ENCODE results near the gene BCAR1. TPM values are rescaled to one million over a fixed set of nuclear protein-coding genes. Genes with fewer than 3 reads are reported as not detected.

BCAR1 gene
- total and polyA plus RNA-seq, 2 of the 13 experiments (the other 11 are each of a cell fraction or from before 2014, with no cell fraction given) = 48.1 to 51.7 TPM

DNA sequence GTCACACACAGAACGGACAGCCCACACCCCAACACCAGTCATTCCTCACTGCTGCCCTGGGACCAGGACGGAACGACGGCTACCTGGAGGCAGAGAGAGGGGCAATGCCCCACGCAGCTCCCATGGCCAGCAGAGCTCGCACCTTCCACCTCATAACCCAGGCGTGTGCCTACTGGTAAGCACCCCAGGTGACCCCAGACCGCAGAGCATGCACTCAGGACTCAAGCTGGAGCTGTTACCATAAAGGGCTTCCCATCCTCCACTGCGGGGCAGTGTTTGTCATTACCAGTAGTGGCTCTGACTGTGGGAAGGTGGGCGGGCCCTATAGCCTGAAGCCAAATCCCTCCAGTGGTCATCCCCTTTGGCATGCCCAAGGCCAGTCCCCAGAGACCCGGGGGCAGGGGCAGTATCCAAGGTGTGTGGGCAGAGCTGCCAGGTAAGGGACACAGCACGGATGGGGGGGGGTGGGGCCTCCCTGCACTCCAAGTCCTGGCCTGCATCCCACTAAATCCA is 4.7 kb upstream of the BCAR1 start:
- CTCF ChIA-PET (ENCODE audit: low intra/inter-chr PET ratio, low total read pairs) = interaction anchor here (0.8 kb wide), 1 partner anchor 129 kb away, joined by 3 read pairs; no protein-coding TSS in a partner anchor
- FAIRE-seq = peak; percentile 94
- DNase-seq (ENCODE audit: low spot score) = peak; percentile 88
- TF ChIP-seq, protein P1, sequence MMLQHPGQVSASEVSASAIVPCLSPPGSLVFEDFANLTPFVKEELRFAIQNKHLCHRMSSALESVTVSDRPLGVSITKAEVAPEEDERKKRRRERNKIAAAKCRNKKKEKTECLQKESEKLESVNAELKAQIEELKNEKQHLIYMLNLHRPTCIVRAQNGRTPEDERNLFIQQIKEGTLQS (CRISPR knock-in tag; IDR thresholded peaks at IDR 0.05) = no peak
- TF ChIP-seq, protein P2, sequence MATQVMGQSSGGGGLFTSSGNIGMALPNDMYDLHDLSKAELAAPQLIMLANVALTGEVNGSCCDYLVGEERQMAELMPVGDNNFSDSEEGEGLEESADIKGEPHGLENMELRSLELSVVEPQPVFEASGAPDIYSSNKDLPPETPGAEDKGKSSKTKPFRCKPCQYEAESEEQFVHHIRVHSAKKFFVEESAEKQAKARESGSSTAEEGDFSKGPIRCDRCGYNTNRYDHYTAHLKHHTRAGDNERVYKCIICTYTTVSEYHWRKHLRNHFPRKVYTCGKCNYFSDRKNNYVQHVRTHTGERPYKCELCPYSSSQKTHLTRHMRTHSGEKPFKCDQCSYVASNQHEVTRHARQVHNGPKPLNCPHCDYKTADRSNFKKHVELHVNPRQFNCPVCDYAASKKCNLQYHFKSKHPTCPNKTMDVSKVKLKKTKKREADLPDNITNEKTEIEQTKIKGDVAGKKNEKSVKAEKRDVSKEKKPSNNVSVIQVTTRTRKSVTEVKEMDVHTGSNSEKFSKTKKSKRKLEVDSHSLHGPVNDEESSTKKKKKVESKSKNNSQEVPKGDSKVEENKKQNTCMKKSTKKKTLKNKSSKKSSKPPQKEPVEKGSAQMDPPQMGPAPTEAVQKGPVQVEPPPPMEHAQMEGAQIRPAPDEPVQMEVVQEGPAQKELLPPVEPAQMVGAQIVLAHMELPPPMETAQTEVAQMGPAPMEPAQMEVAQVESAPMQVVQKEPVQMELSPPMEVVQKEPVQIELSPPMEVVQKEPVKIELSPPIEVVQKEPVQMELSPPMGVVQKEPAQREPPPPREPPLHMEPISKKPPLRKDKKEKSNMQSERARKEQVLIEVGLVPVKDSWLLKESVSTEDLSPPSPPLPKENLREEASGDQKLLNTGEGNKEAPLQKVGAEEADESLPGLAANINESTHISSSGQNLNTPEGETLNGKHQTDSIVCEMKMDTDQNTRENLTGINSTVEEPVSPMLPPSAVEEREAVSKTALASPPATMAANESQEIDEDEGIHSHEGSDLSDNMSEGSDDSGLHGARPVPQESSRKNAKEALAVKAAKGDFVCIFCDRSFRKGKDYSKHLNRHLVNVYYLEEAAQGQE (IDR thresholded peaks at IDR 0.05; ENCODE audit: borderline replicate concordance in 1 of 2, low read depth in 1 of 2, low read length in 2 of 2) = no peak
- TF ChIP-seq GATAD2A (CRISPR knock-in tag; IDR thresholded peaks at IDR 0.05) (peak; percentile 33; the same call in 1 of the 2 replicates), BHLHE40 (IDR thresholded peaks at IDR 0.05; ENCODE audit: low read length) (no peak), SRF (IDR thresholded peaks at IDR 0.05; ENCODE audit: low read depth, low read length) (peak; percentile 88), DNMT1 (CRISPR knock-in tag; IDR thresholded peaks at IDR 0.05) (no peak), ZNF441 (CRISPR knock-in tag; IDR thresholded peaks at IDR 0.05; ENCODE audit: borderline replicate concordance) (no peak), DNMT3B (CRISPR knock-in tag; conservative IDR thresholded peaks at IDR 0.05) (no peak), ZNF674 (CRISPR knock-in tag; IDR thresholded peaks at IDR 0.05; ENCODE audit: low read depth) (no peak), RCOR2 (CRISPR knock-in tag; IDR thresholded peaks at IDR 0.05) (no peak), EP300 (IDR thresholded peaks at IDR 0.05; ENCODE audit: low read depth in 2 of 2, low read length in 2 of 2) (no peak), EP300 (CRISPR knock-in tag; IDR thresholded peaks at IDR 0.05; ENCODE audit: borderline replicate concordance) (no peak), ZNF563 (CRISPR knock-in tag; IDR thresholded peaks at IDR 0.05) (no peak), SYNCRIP (IDR thresholded peaks at IDR 0.05; ENCODE audit: insufficient read depth, low read depth, low read length) (no peak)
- TF ChIP-seq, protein P3, sequence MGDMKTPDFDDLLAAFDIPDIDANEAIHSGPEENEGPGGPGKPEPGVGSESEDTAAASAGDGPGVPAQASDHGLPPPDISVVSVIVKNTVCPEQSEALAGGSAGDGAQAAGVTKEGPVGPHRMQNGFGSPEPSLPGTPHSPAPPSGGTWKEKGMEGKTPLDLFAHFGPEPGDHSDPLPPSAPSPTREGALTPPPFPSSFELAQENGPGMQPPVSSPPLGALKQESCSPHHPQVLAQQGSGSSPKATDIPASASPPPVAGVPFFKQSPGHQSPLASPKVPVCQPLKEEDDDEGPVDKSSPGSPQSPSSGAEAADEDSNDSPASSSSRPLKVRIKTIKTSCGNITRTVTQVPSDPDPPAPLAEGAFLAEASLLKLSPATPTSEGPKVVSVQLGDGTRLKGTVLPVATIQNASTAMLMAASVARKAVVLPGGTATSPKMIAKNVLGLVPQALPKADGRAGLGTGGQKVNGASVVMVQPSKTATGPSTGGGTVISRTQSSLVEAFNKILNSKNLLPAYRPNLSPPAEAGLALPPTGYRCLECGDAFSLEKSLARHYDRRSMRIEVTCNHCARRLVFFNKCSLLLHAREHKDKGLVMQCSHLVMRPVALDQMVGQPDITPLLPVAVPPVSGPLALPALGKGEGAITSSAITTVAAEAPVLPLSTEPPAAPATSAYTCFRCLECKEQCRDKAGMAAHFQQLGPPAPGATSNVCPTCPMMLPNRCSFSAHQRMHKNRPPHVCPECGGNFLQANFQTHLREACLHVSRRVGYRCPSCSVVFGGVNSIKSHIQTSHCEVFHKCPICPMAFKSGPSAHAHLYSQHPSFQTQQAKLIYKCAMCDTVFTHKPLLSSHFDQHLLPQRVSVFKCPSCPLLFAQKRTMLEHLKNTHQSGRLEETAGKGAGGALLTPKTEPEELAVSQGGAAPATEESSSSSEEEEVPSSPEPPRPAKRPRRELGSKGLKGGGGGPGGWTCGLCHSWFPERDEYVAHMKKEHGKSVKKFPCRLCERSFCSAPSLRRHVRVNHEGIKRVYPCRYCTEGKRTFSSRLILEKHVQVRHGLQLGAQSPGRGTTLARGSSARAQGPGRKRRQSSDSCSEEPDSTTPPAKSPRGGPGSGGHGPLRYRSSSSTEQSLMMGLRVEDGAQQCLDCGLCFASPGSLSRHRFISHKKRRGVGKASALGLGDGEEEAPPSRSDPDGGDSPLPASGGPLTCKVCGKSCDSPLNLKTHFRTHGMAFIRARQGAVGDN (CRISPR knock-in tag; IDR thresholded peaks at IDR 0.05) = peak; percentile 80

More for the DNA sequence above, 4.7 kb upstream of the BCAR1 start:
- ATAC-seq = peak; percentile 51
- no peaks in the 10 kb centered on the region for H3K27me3 ChIP-seq (ENCODE audit: control insufficient read depth in 1 of 2, insufficient read depth in 2 of 2, low read length in 2 of 2)
- BruUV-seq (replicated peaks) = no TSS peak
- peak overlapping the region; percentile 45 for H3K27ac ChIP-seq (ENCODE audit: extremely low read length, insufficient read depth, low read length)
- no peak overlapping the region for H2AFZ ChIP-seq (ENCODE audit: low read length)
- no peaks in the 10 kb centered on the region for H3K9me3 ChIP-seq (ENCODE audit: low read length)
- H4K20me1 ChIP-seq (ENCODE audit: insufficient read depth, low read length) = peaks cover 50% of the 10 kb centered on the region
- peaks cover 85% of the 10 kb centered on the region for H3K79me2 ChIP-seq (ENCODE audit: insufficient read depth, low read length)
- POLR2A ChIA-PET = interaction anchor here (3.1 to 14.7 kb wide), 2 partner anchors 12 to 53 kb away, joined by 27 to 312 read pairs; no protein-coding TSS in a partner anchor
- intact Hi-C loops (cut with micrococcal nuclease; ENCODE audit: unreplicated experiment) = no loop called here
- peaks cover 85% of the 10 kb centered on the region for H3K4me1 ChIP-seq (ENCODE audit: insufficient read depth, low read length)
- WGBS (ENCODE audit: low lambda C conversion rate) = 30% methylated on average over 5 of the region's 12 CpGs
- peaks cover 2 to 8% of the 10 kb centered on the region in 2 experiments; a peak in 2 of 5 replicates for H3K36me3 ChIP-seq (replicated peaks in 1 of 2; ENCODE audit: control insufficient read depth in 1 of 2, insufficient read depth in 2 of 2, low read length in 2 of 2)
- H3K4me3 ChIP-seq (replicated peaks in 1 of 3; ENCODE audit: insufficient read depth in 1 of 3, low read depth in 2 of 3, low read length in 3 of 3) = peak overlapping the region in 1 of 3 experiments; percentile 5; a peak in 1 of 6 replicates
- H3K9ac ChIP-seq (ENCODE audit: insufficient read depth, low read depth, low read length) = no peak overlapping the region
- in situ Hi-C loops (cut with HindIII; ENCODE audit: extremely low pct_ligation_motif_present, low pct_unique_long_range_greater_than_20kb) = no loop called here
- peak overlapping the region; percentile 41 for H3K4me2 ChIP-seq (ENCODE audit: low read depth, low read length)

Measured in HepG2 (cell line).